NCI-H1417 treated with DMSO at 0.1 percent for 48 hours (cell line): ENCODE results near the gene FRY.
"Not testable (repeated sequence)": the region's sequence is repeated elsewhere in the genome, so short reads cannot be mapped to it uniquely, and the experiment has no call there.

Source experiments
- DNase-seq: peaks from one replicate; lab custom pipeline; 2025; lab: John Stamatoyannopoulos, UW

Gene FRY

DNA sequence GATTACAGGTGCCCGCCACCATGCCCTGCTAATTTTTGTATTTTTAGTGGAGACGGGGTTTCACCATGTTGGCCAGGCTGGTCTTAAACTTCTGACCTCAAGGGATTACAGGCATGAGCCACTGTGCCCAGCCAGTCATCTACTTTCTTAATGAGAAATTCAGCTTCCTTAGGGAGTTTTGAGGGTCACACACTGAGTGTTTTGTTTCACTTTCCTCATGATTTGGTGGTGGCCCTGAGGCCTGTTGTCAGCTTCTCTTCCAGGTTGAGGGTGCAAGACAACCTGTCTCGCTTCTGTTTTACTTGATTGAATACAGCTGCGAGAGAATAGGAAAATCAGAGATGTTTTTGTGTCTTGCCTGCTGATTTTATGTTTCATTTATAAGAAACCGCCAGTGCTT lies 9.9 kb downstream of the FRY start:
- no peak for DNase-seq

DNA sequence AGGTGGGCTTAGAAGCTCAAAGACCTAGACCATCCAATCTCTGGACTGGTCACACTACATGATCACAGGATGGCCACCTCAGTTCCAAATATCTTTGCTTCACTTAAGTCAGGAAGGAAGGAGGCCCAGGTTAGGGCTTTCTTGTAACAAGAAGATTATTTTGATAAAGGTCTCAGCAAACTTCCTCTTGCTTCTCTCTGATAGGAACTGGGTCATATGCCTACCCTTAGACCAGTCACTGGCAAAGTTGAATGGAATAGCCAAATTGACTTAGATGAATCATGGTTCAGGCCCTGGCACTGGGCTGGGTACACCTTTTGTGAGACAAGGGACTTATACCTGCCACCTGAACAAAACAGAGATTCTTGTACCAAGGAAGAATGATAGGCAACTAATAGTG lies 11.0 kb downstream of the FRY start:
- DNase-seq = no peak

DNA sequence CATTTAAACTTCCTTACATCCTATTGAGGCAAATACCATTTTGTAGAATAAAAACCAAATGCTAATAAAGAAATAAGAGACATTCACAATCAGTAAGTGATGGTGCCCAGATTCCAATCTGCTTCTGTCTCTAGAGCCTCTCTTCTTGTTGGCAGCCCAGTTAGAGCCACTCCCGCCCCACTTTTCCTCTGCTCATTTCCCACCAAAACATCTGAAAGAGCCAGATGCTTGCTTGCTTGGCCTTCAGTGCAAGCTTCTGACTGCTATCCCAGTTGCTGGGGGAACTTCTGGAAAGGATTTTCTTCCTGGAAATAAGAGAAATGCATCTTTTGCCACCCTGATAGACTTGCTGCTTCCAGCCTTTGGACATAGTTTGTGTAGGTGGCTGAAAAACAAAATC lies 12.9 kb downstream of the FRY start:
- no peak for DNase-seq

GRCh38 chr13:32045537-32045936 lies 14.0 kb downstream of the FRY start:
- no peak for DNase-seq

DNA sequence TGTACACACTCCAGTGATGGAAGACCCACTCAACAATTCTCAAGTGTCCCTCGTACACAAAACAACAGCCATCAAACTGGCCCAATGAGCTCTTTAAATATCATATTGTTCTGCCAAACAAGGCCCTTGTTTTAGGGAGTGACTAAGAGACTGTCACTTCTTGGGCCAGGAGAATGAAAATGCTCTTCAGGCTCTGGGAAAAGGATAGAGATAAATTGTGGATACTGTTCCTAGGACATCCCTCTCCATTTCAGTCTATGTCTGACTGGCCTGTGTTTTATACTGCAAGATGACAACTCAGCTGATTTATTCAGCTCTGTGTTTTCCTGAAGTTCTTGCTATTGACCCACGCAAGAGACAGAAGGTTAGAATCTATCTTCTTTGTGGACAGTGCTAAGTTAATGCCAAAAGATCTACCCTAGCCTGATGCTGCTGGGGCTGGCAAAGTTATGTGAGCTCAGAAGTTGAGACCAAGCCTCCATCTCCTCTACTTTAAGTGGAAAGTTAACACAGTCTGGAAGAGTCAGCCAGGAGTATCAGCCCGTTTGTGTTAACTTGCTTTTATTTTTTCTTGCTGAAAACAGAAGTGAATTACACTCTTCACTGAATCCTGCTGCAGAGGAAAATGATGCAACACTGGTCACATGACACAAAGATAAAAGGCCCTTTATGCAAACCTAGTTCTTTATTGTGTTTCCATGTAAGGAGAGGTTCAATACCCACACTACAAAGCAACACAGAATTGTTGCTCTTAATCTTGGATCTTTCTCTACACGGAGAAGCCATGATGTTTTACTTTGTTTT lies 14.6 kb downstream of the FRY start:
- no peak for DNase-seq

- DNase-seq = no peak
Observed at GRCh38 chr13:32047088-32047487, 15.5 kb downstream of the FRY start.

GRCh38 chr13:32047793-32048192 lies 16.2 kb downstream of the FRY start:
- DNase-seq = no peak

DNA sequence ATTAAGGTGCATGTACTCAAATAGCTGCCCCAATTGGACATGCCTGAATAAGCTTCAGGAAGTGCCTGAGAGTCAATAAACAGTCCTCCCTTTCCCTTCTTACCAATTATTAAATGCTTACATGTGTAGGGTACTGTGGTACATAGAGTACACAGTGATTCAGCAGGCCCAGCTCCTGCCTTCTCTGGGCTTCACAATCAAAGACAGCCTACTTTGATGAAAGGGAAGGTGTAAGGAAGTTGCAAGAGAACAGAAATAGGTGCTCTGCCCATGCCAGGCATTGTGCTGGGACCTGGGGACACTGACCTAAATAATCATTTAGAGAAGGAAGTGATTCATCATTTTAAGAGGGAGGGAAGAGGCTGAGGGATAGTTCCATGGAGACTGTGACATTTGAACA lies 17.2 kb downstream of the FRY start:
- DNase-seq = no peak

GRCh38 chr13:32051156-32051555 lies 19.6 kb downstream of the FRY start:
- DNase-seq = no peak

DNA sequence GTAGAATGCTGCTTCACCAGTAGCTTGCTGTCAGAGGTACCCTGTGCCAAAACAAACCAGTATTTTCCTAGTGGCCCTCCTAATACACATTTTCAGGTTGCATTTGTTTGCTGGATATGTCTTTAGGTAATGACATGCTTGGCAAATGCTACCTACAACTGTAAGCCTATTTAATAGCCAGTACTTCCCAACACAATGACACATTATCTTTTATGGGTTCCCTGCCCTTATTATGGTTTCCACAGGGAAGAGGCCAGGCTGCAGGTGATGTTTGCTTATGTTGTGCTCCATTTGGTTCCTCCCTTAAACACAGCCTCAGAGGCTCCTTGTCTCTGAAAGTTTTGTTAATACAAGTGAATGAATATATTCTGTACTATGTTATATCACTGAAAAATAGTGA lies 24.7 kb downstream of the FRY start:
- peak; percentile 73 for DNase-seq

DNA sequence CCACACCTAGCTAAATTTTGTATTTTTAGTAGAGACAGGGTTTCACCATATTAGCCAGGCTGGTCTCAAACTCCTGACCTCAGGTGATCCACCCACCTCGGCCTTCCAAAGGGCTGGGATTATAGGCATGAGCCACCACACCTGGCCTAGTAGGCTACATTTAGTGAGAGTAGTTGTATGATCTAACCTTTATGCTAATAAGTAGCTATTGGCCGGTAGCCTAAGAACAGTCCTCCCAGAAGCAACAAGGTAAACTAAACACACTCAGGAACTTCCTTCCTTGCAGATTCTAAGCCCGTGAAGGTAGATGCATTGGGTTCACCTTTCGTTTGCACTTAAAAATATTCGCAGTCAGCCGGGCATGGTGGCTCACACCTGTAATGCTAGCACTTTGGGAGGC lies 25.8 kb downstream of the FRY start:
- DNase-seq = not testable (repeated sequence)

GRCh38 chr13:32059511-32059984 lies 28.0 kb downstream of the FRY start:
- DNase-seq = no peak

DNA sequence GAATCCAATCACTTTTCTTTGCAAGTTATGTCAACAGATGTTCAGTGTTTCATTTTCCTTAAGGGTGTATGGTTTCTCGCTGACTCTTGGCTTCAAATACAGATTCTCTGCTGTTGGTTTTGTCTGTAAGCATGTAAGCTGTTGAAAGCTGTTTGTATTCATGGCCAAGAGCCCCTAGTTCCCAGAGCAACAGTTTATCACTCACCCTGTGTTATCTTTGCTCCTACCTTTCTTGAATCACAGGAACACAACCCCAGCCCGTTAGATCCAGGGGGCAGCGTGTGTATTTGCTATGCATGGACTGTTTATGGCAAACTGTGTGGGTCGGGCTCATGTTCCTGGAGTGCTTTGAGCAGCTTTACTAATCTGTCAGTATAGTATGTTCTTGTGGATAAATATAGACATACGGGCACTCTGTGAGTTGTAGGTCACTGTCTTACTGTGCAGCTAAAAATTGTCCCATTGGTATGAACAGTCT lies 28.9 kb downstream of the FRY start:
- no peak for DNase-seq

GRCh38 chr13:32063619-32064233 lies 32.2 kb downstream of the FRY start:
- DNase-seq = no peak

DNA sequence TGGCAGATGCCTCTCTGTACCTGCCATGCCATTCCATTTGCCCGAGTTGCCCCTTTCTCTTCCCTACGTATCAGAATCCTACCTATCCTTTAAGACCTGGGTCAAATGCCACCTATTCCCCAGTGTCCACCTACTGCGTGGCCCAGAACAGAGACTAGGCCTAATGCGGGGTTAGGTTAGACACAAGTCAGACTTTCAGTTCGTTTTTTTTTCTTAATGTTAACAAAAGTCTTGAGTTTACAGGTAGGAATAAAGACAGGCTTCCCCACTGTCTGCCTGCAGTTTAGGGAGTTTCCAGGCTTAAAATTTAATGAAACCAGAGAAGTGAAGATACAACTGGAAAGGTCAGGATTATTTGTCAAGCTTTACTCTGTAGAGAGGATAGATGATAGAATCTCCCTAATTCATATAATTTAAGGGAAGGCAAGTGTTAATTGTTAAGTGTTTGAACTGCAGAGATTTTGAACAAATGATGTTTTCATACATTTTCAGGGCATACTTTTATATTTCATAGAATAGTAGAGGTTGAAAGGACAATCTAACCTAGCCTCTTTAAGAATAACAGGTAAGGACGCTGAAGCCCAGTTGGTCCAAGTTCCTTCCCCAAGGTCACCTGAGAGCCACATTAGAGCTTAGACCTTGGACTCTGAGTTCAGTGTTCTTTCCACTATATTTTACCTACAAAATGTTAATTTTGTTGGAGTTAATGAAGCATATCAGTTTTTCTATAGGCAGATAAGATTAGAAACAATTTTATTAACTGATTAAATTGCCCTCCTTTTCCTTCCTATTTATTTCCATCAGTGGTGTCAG lies 35.8 kb downstream of the FRY start:
- DNase-seq = no peak

DNA sequence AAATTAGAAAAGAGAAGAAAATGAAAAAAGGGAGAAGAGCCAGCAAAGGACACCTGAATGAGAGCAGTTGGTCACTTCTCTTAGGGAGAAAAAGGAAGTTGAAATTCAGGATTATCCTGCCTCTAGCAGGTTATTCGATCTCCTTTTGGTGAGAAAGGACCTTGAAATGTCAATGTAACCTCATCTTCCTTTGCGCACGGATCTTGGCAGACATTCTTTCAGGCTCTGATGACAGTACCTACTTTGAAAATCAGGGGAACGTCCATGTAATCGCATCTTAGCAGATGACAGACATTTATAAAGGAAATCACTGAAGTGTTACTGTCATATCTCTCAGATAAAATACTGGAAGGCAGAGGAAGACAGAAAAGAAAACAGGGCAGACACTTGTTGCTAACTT lies 36.7 kb downstream of the FRY start:
- no peak for DNase-seq

- DNase-seq = no peak
Observed at GRCh38 chr13:32073180-32073864, 41.7 kb downstream of the FRY start.

- no peak for DNase-seq
Observed at GRCh38 chr13:32075170-32075851, 43.7 kb downstream of the FRY start.

GRCh38 chr13:32079587-32079986 lies 48.0 kb downstream of the FRY start:
- DNase-seq = no peak

DNA sequence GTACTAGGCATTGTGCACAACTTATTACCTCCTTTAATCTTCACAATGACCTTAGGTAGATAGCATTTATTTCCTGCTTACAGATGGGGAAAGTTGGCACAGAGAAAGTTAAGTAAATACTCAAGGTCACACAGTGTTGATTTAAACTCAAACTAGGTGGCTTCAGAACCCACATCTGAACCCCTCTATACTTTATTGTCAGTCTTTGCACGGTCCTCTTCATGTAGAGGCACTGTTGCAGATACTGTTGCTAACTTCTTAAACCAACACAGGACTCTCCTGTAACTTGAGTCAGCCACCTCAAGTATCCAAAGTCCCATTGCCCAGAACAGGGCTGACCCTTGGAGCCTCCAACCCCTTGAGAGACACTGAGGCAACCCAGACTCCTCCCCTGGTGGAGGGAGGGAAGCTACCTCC lies 48.8 kb downstream of the FRY start:
- DNase-seq = no peak

- no peak for DNase-seq
Observed at GRCh38 chr13:32081591-32081990, 50.0 kb downstream of the FRY start.

- no peak for DNase-seq
Observed at GRCh38 chr13:32086366-32086765, 54.8 kb downstream of the FRY start.
